ENCODE results near the gene CFAP77. TPM values are rescaled to one million over a fixed set of nuclear protein-coding genes. Genes with fewer than 3 reads are reported as not detected.

CFAP77 gene
- total and polyA plus RNA-seq, 2 of the 8 experiments (the other 6 are each of a cell fraction or from before 2014, with no cell fraction given), result 0.63 to 0.97 TPM

DNA sequence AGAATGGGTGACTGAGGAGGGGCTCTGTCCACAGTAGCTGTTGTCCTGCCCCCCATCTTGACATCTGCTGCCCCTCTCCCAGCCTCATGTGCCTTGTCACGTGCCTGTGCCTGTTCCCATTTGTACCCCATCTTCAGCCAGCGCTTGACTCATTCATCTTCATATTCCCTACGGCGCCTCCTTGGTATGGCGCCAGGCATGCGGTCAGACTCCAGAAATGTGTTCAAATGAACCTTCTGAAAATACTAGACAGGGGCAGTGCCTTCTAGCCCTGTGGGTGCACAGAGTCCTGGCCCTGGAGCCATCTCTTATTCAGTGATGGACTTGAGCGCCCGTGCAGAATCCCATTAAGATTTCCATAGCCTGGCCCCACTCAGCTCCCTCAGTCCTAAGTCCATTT lies 46.2 kb downstream of the CFAP77 start:
- no peak overlapping the region for H3K18ac ChIP-seq (ENCODE audit: extremely low read depth, low read length)
- no peak overlapping the region for H3K9ac ChIP-seq (replicated peaks in 1 of 4; ENCODE audit: extremely low read depth in 1 of 4, low read depth in 3 of 4, low read length in 3 of 4)
- no peak overlapping the region for H2AK5ac ChIP-seq (ENCODE audit: low read depth, low read length)
- FAIRE-seq, result no peak
- H3K36me3 ChIP-seq (ENCODE audit: control insufficient read depth in 2 of 4, insufficient read depth in 4 of 4, low read length in 3 of 4), result no peaks in the 10 kb centered on the region
- no peak overlapping the region for H3K14ac ChIP-seq (ENCODE audit: insufficient read length)
- no peak overlapping the region for H4K91ac ChIP-seq (replicated peaks; ENCODE audit: insufficient read length, low read length)
- no peak overlapping the region for H3K4ac ChIP-seq (replicated peaks; ENCODE audit: insufficient read length, low read depth, low read length)
- H2BK120ac ChIP-seq (replicated peaks; ENCODE audit: low read depth, low read length), result no peak overlapping the region
- H3K4me3 ChIP-seq (ENCODE audit: extremely low read depth in 1 of 4, insufficient read depth in 2 of 4, low read depth in 3 of 4, low read length in 4 of 4), result no peak overlapping the region
- WGBS, 2 experiments (ENCODE audit: extremely low coverage in 1 of 2, insufficient coverage in 1 of 2, insufficient read length in 1 of 2, insufficient replicate concordance in 2 of 2, low coverage in 1 of 2, low lambda C conversion rate in 2 of 2, missing lambda C conversion rate in 1 of 2), result 94% methylated on average over 8 of the region's 8 CpGs; no CpG with 5 or more reads in 1 of the 2 experiments
- no peak for DNase-seq (ENCODE audit: low read depth in 1 of 2, low spot score in 2 of 2)
- POLR2A ChIA-PET (ENCODE audit: partially characterized antibody), result interaction anchor here (1.5 kb wide), 2 partner anchors 9 to 18 kb away, joined by 3 read pairs; no protein-coding TSS in a partner anchor
- no peaks in the 10 kb centered on the region for H3K9me3 ChIP-seq (ENCODE audit: insufficient read depth in 2 of 2, low read depth in 1 of 2, low read length in 1 of 2)
- no peak overlapping the region for H2BK20ac ChIP-seq (ENCODE audit: low read length)
- H2BK12ac ChIP-seq (ENCODE audit: low read depth, low read length), result no peak overlapping the region
- no peaks in the 10 kb centered on the region for H3K27me3 ChIP-seq (replicated peaks in 1 of 4; ENCODE audit: control insufficient read depth in 3 of 4, extremely low read depth in 1 of 4, insufficient read depth in 3 of 4, low read length in 3 of 4)
- no peak overlapping the region for H3K23ac ChIP-seq (ENCODE audit: insufficient read length)
- CTCF ChIA-PET (ENCODE audit: partially characterized antibody), result interaction anchor here (0.7 to 4.9 kb wide), 6 partner anchors 10 to 195 kb away, joined by 3 to 39 read pairs (median 4); no protein-coding TSS in a partner anchor
- peaks cover 6% of the 10 kb centered on the region; the same call in 1 of the 2 replicates for H3K23me2 ChIP-seq (ENCODE audit: low read depth, low read length)
- H2BK15ac ChIP-seq (ENCODE audit: low read length), result no peak overlapping the region
- TF ChIP-seq SP1 (IDR thresholded peaks at IDR 0.05; ENCODE audit: low read depth, low read length) (no peak), EGR1 (IDR thresholded peaks at IDR 0.05; ENCODE audit: borderline replicate concordance, low read depth, low read length) (no peak), GABPA (IDR thresholded peaks at IDR 0.05; ENCODE audit: borderline replicate concordance, insufficient read depth, low read length) (no peak), RAD21 (IDR thresholded peaks at IDR 0.05 in 1 of 2, conservative IDR thresholded peaks at IDR 0.05 in 1 of 2; ENCODE audit: low read depth in 2 of 2, low read length in 2 of 2) (no peak)
- peaks cover 0 to 4% of the 10 kb centered on the region in 2 experiments for H4K20me1 ChIP-seq (replicated peaks in 1 of 2; ENCODE audit: control insufficient read depth in 1 of 2, insufficient read depth in 2 of 2, low read length in 2 of 2)
- H4K5ac ChIP-seq (ENCODE audit: insufficient read length, low read depth, low read length), result no peak overlapping the region
- H3K4me2 ChIP-seq (ENCODE audit: insufficient read depth in 1 of 2, low read depth in 2 of 2, low read length in 2 of 2), result no peak overlapping the region
- H3K56ac ChIP-seq (replicated peaks; ENCODE audit: insufficient read length, low read depth, low read length), result no peak overlapping the region
- no peak overlapping the region for H2AFZ ChIP-seq (ENCODE audit: low read length)
- peaks cover 0 to 2% (median 0%) of the 10 kb centered on the region in 4 experiments; a peak in 1 of 7 replicates for H3K4me1 ChIP-seq (replicated peaks in 1 of 4; ENCODE audit: control insufficient read depth in 3 of 4, insufficient read depth in 4 of 4, low read length in 3 of 4)
- H3K79me1 ChIP-seq (ENCODE audit: low read depth, low read length), result no peaks in the 10 kb centered on the region
- no peaks in the 10 kb centered on the region for H3K79me2 ChIP-seq (ENCODE audit: control insufficient read depth in 1 of 2, insufficient read depth in 2 of 2, low read length in 2 of 2)
- no peak overlapping the region for H3K27ac ChIP-seq (ENCODE audit: low read depth, low read length)
- H2BK5ac ChIP-seq (ENCODE audit: low read depth, low read length), result no peak overlapping the region
- H4K8ac ChIP-seq (ENCODE audit: extremely low read depth, insufficient read depth, low read length), result no peak overlapping the region

All from H1 (cell line).